Retinal pigment epithelial cell (primary cell): Measurements from ENCODE around the gene GLT1D1.
"Not testable (repeated sequence)": the region's sequence is repeated elsewhere in the genome, so short reads cannot be mapped to it uniquely, and the experiment has no call there.

Experiments used
- DNase-seq: peaks from one replicate; pipeline ENCODE4 v3.0.0-alpha.2; 2010; ENCODE audit warnings: low read depth
- H3K4me3 ChIP-seq: 2 replicates; pipeline ENCODE4 v1.5.1; 2011; ENCODE audit warnings: mild to moderate bottlenecking, low read length, control low read depth, moderate library complexity
- TF ChIP-seq, protein P1 (sequence below): conservative IDR thresholded peaks from 2 replicates; pipeline ENCODE4 v1.5.1; 2011; ENCODE audit warnings: low read depth, low read length, control low read depth, inconsistent platforms

Gene GLT1D1

DNA sequence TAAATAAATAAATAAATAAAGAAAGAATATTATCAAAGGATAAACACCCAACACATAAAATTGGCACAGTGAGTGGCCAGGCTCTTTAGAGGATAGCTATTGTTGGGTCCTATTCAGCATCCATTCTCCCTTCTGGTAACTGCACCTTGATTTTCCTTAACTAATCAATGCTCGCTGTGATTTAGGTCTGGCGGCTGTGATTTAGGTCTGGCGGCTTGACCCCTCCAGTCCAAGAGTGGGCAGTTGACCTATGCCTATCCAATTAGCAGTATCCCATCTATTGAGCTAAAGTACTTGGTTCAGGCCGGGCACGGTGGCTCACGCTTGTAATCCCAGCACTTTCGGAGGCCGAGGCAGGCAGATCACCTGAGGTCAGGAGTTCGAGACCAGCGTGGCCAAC, 19.9 kb upstream of the GLT1D1 start:
- H3K4me3 ChIP-seq = no peak overlapping the region
- DNase-seq = no peak
- TF ChIP-seq, protein P1, sequence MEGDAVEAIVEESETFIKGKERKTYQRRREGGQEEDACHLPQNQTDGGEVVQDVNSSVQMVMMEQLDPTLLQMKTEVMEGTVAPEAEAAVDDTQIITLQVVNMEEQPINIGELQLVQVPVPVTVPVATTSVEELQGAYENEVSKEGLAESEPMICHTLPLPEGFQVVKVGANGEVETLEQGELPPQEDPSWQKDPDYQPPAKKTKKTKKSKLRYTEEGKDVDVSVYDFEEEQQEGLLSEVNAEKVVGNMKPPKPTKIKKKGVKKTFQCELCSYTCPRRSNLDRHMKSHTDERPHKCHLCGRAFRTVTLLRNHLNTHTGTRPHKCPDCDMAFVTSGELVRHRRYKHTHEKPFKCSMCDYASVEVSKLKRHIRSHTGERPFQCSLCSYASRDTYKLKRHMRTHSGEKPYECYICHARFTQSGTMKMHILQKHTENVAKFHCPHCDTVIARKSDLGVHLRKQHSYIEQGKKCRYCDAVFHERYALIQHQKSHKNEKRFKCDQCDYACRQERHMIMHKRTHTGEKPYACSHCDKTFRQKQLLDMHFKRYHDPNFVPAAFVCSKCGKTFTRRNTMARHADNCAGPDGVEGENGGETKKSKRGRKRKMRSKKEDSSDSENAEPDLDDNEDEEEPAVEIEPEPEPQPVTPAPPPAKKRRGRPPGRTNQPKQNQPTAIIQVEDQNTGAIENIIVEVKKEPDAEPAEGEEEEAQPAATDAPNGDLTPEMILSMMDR = no peak

GRCh38 chr12:128839885-128840284, 13.4 kb upstream of the GLT1D1 start:
- H3K4me3 ChIP-seq, DNase-seq: not testable (repeated sequence)

DNA sequence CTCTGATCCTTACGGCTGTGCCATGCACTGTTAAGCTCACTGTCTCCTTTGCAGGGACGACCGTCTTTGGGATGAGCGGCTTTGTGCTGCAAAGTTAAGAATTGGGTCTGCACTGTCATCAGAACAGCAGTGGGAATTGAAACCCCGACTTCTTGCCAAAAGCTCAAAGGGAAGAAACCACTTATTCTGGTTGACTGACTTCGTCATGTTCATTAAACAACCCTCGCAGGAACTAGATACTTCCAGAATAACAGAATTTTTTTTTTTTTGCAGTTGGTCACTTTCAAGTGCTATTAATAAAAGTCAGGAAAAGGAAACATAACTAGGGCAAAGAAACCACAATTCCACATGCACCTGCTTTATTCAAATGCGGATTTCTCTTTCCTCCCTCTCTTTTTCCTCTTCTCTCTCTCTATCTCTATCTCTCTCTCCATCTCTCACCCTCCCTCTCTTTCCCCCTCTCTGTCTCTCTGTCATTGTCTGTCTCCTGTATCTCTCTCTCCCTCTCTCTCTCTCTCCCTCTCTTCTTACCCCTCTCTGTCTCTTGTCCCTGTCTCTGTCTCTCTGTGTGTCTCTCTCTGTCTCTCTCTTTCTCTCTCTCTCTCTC, 12.3 kb upstream of the GLT1D1 start:
- no peak overlapping the region for H3K4me3 ChIP-seq
- TF ChIP-seq, protein P1 = no peak
- DNase-seq = no peak

DNA sequence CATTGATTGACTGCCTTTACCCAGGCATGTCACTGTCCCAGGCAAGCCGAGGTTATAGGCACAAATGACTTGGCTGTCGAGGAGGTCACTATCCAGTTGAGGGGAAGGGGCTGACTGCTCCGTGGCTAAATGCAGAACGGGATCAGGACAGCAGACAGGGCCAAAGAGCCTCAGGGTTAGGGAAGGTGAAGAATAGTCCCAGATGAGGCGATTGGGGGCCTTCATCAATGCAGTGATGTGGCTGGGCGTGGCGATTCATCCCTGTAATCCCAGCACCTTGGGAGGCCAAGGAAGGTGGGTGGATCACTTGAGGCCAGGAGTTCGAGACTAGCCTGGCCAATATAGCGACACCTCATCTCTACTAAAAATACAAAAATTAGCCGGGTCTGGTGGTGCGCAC, 10.7 kb upstream of the GLT1D1 start:
- TF ChIP-seq, protein P1 = no peak
- DNase-seq = no peak

DNA sequence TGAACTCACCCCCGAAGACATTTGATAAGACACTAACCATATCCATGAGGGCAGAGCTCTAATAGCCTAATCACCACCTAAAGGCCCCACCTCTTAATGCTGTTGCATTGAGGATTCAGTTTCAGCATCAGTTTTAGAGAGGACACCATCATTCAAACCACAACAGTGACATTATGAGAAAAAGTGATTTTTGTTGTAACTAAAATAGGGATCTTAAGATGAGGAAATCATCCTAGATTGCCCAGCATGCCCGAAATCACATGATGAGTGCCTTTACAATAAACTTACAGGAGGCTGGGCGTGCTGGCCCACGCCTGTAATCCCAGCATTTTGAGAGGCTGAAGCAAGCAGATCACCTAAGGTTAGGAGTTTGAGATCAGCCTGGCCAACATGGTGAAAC, 9.7 kb upstream of the GLT1D1 start:
- no peak overlapping the region for H3K4me3 ChIP-seq
- TF ChIP-seq, protein P1 = no peak
- DNase-seq = no peak

More for the DNA sequence above, 10.7 kb upstream of the GLT1D1 start:
- no peak overlapping the region for H3K4me3 ChIP-seq

GRCh38 chr12:128844031-128844635, 9.1 kb upstream of the GLT1D1 start:
- no peak for DNase-seq
- H3K4me3 ChIP-seq = no peak overlapping the region
- TF ChIP-seq, protein P1 = peak; percentile 17

DNA sequence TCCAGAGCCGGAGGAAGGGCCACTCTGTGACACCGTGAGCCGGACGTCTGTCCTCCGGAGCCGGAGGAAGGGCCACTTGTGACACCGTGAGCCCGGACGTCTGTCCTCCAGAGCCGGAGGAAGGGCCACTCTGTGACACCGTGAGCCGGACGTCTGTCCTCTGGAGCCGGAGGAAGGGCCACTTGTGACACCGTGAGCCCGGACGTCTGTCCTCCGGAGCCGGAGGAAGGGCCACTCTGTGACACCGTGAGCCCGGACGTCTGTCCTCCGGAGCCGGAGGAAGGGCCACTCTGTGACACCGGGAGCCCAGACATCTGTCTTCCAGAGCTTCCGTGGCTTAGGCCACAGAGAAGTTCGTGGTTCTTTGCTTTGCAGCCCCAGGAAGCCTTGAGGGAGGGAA, 6.6 kb upstream of the GLT1D1 start:
- DNase-seq, H3K4me3 ChIP-seq: not testable (repeated sequence)

DNA sequence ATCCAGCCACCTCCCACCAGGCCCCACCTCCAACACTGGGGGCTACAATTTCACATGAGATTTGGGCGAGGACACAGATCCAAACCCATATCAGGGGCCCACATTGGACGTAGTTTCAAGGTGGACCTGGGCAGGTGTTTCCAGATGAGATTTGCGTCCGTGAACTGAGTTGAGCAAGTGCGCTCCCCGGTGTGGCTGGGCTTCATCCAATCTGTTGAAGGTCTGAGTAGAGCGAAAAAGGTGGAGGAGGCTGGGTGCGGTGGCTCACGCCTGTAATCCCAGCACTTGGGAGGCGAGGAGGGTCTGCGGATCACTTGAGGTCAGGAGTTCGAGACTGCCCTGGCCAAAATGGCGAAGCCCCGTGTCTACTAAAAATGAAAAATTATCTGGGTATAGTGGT, 4.9 kb upstream of the GLT1D1 start:
- H3K4me3 ChIP-seq = no peak overlapping the region
- DNase-seq = no peak
- TF ChIP-seq, protein P1 = no peak

GRCh38 chr12:128849806-128850205, 3.5 kb upstream of the GLT1D1 start:
- not testable (repeated sequence) for DNase-seq, H3K4me3 ChIP-seq
